GM11168 (cell line): Measurements from ENCODE around the gene CIAO3.

Experiments
- in situ Hi-C: fragments of 300-500 bp; cut with MboI; formaldehyde crosslinking; loops from one replicate; pipeline ENCODE4 v1.12.0; 2022; ENCODE audit warnings: low sequenced_read_pairs; ENCODE audit not compliant: unreplicated experiment

CIAO3 gene

GRCh38 chr16:726188-726437 lies 14.7 kb downstream of the CIAO3 start:
- in situ Hi-C loops = no loop called here

GRCh38 chr16:725463-726187 lies 15.2 kb downstream of the CIAO3 start:
- in situ Hi-C loops = no loop called here

GRCh38 chr16:725041-725376 lies 15.8 kb downstream of the CIAO3 start:
- in situ Hi-C loops = no loop called here

- in situ Hi-C loops = no loop called here
Measured at GRCh38 chr16:724188-725040, 16.4 kb downstream of the CIAO3 start.

GRCh38 chr16:723695-724094 lies 17.1 kb downstream of the CIAO3 start:
- in situ Hi-C loops = no loop called here

DNA sequence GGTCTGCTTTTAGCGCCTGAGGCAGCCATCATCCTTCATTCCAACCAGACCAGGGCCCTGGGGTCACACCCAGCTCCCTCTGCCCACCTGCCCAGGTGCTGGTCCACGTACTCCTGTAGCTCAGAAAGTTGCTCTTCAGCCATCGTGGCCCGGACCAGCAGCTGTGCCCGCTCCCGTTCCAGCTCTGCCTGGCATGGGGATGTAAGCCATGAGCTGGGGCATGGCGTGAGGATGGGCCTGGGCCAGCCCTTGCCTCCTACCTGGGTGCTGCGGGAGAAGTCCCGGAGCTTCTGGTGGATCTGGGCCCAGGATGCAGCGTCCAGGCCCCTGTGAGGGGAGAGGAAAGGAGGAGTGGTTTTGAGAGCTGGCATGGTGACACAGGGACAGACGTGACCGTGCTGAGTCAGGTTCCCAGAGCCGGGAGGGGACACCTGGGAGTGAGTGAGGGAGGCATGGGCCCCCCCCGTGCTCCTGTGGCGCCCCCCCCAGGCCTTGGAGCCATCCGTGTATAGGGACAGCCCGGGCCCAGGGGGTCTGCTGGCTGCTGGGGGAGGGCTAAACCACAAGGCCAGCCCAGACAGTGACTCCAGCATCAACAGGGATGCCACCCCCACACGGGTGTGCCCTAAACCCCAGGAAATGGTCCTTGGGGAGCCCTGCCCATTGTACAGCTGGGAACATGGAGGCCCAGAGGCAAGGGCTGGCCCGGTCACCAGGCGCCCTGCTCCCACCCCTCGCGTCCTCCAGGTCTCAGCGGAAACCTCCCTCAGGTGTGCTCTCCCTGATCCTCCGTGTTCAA lies 17.8 kb downstream of the CIAO3 start:
- in situ Hi-C loops = no loop called here

DNA sequence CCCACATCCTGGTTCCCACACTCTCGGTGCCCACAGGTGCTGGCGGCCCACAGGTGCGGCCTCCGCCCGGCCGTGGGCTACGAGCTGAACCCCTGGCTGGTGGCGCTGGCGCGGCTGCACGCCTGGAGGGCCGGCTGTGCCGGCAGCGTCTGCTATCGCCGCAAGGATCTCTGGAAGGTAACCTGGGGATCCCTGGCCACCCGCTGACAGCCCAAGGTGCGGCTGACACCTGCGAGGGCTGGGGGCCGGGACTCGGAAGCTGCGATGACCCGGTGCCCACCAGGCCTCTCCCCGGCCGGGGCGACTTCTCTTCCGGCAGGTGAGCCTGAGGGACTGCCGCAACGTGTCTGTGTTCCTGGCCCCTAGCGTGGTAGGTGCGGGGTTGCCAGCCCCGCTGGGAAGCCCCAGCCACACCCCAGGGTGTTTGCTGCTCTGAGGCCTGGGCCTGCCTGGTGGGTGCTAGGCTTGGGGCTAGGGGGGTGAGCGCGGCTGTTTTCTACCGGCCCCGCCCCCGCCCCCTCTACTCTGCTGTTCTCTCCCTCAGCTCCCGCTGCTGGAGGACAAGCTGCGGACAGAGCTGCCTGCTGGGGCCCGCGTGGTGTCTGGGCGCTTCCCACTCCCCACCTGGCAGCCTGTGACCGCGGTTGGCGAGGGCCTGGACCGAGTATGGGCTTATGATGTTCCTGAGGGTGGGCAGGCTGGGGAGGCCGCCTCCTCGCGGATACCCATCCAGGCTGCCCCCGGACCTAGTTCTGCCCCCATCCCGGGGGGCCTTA lies 18.8 kb downstream of the CIAO3 start:
- in situ Hi-C loops = no loop called here

DNA sequence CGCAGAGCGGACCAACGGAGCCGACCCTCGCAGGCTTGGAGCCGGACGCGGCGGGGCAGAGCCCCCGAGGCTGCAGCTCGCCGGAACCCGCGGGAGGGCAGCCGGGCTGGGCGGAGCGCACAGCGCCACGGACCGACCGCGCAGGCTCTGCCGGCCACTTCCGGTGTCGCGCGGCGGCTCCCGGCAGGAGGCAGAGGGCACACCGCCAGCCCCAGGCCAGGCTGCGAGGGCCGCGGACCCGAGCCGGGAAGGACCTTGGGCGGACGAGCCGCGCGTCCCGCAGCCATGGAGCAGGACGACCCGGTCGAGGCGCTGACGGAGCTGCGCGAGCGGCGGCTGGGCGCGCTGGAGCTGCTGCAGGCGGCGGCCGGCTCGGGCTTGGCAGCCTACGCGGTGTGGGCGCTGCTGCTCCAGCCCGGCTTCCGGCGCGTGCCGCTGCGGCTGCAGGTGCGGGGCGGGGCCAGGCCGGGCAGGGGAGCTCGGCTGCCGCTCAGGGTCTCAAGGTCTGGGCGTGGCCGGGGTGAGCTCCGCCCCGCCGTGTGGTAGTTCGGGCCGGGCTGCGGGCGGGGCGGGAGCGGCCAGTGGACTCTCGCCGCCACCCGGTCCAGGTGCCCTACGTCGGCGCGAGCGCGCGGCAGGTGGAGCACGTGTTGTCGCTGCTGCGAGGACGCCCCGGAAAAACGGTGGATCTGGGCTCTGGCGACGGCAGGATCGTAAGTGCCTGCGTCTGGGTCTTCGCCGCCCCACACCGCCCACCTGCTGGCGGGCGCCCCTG lies 19.6 kb downstream of the CIAO3 start, which contains the start of gene ANTKMT:
Gene ANTKMT, plus strand, starts transcription at position 157 of the 775 bp plus-strand sequence. Its CDS starts 129 bp downstream, at position 286.
- in situ Hi-C loops = no loop called here

DNA sequence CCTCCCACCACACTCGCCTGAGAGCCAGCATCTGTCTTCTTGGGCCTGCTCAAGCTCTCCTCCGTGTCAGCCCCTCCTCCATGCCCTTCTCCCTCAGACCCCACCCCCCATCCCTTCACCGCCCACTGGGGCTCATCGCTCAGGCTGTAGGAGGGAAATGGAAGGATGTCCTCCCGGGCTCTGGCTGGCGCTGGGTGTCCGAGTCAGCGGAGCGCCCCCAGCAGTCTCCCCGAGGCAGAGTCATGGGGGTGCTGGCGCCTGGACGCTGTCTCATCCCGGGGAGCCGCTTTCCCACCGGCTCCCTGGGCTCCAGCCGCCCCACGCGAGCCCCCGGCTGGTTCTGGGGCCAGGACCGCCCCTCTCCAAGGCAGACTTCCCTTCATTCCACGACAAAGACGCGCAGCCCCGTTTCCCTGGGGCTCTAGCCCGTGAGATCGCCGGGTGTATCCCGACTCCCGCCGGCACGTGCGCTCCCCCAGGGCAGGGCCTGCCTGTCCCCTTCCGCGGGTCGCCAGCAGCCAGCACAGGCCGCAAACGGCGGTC lies 20.3 kb downstream of the CIAO3 start:
- in situ Hi-C loops = no loop called here

- in situ Hi-C loops = no loop called here
Measured at GRCh38 chr16:719815-720446, 20.9 kb downstream of the CIAO3 start.

GRCh38 chr16:718922-719321 lies 21.9 kb downstream of the CIAO3 start:
- in situ Hi-C loops = no loop called here

DNA sequence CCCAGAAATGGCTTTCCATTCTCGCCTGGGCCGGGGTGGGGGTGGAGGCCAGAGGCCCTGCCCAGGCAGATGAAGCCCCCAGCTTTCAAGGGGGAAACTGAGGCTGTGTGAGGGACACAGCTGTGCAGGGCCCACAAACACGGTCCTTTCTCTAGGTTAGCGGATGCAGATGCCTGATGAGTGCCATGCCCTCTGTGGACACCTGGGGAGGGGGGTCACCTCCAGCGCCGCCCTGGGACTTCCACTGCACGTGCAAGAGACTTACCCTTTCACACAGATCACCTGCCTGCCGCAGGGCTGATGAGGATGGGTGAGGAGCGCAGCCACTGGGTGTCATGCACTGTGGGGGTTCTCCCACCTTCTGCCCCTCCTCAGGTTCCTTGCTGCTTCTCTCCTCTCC lies 22.4 kb downstream of the CIAO3 start:
- in situ Hi-C loops = no loop called here

DNA sequence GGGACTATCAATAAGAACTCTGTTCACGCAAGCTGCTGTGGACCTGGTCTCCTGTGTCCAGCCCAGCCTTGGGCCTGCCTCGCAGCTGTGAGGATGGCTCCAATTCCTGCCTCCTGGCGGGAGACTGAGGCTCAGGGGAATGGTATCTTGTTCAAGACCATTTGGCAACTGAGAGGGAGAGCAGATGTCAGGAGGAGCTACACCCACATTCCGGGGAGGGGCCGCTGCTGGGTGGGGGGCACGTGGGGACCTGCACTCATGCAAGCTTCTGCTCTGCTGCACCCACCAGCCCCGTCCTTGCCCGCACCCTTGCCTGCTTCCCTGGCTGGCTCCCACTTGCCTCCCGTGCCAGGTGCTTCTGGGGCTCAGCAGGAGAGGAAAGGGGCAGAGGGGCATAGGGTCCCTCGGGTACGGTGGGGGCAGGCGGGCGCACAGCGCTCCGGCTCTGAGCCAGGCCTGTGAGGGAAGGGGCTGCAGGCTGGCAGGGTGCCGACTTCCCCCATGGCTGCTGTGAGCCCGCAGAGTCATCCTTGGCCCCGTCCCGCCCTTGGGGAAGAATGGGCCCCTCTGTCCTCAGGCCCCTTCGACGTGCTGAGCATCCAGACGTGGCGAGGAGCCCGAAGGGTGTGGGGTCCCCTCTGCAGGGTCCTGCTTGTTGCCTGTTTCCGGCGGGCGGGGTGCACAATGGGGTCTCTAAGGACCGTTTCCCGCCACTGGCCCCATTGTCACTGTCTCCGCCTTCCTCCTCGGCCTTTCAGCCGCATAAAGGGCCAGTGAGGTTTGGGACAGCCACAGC lies 23.1 kb downstream of the CIAO3 start:
- in situ Hi-C loops = no loop called here

GRCh38 chr16:716768-717325 lies 23.9 kb downstream of the CIAO3 start:
- in situ Hi-C loops = no loop called here

GRCh38 chr16:716200-716568 lies 24.6 kb downstream of the CIAO3 start:
- in situ Hi-C loops = no loop called here

DNA sequence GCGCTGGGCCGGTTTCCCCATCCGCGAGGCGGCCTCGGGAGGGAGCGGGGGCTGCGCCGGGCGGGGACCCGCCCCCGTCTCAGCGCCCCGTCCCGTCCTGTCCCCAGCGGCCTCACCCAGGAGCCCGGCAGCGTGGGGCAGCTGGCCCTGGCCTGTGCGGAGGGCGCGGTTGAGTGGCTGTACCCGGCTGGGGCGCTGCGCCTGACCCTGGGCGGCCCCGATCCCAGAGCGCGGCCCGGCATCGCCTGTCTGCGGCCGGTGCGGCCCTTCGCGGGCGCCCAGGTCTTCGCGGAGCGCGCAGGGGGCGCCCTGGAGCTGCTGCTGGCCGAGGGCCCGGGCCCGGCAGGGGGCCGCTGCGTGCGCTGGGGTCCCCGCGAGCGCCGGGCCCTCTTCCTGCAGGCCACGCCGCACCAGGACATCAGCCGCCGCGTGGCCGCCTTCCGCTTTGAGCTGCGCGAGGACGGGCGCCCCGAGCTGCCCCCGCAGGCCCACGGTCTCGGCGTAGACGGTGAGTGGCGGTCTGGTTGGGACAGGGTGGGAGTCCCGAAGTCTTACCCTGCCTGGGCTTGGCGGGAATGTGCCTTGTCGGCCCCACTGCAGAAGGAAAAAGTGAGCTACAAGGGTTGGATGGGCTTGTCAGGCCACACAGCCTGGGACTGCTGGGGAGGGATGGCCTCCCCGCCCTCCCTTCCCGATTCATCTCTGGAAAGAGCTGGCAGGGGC lies 25.2 kb downstream of the CIAO3 start:
- in situ Hi-C loops = no loop called here
